Fibroblast of skin of right quadriceps (primary cell): Measurements from ENCODE around the gene NECTIN2.
"Not testable (repeated sequence)": the region's sequence is repeated elsewhere in the genome, so short reads cannot be mapped to it uniquely, and the experiment has no call there.

Experiments
- DNase-seq: peaks from one replicate; pipeline ENCODE4 v3.0.0-alpha.2; 2013

The NECTIN2 gene

DNA sequence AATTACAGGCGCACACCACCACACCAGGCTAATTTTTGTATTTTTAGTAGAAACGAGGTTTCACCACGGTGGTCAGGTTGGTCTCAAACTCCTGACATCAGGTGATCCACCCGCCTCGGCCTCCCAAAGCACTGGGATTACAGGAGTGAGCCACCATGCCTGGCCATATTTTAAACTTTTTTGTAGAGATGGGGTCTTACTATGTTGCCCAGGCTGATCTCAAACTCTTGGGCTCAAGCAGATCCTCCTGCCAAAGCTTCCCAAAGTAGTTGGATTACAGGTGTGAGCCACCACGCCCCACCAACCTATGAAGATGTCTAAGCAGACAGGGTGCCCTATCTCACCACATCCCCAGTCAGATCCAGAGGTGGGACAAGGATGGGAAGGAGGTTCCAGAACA lies 65.8 kb downstream of the NECTIN2 start:
- DNase-seq, result not testable (repeated sequence)

DNA sequence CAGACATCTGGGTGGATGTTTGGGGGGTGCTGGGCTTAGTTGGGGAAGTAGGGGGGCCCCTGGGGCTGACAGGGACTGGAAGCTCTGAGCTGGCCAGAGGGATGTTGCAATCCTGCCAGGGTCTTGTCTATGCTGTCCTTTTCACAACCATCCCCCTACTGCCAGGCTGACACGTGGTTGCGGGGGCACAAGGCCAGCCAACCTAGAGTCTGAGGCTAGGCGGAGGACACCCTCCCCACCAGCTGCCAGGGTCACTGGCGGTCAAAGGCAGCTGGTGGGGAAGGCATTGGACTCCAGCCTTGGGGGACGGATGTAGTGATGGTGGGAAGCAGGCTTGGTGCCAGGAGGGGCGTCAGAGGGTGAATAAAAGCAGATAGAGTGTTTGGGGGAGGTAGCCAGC lies 66.8 kb downstream of the NECTIN2 start:
- no peak for DNase-seq

DNA sequence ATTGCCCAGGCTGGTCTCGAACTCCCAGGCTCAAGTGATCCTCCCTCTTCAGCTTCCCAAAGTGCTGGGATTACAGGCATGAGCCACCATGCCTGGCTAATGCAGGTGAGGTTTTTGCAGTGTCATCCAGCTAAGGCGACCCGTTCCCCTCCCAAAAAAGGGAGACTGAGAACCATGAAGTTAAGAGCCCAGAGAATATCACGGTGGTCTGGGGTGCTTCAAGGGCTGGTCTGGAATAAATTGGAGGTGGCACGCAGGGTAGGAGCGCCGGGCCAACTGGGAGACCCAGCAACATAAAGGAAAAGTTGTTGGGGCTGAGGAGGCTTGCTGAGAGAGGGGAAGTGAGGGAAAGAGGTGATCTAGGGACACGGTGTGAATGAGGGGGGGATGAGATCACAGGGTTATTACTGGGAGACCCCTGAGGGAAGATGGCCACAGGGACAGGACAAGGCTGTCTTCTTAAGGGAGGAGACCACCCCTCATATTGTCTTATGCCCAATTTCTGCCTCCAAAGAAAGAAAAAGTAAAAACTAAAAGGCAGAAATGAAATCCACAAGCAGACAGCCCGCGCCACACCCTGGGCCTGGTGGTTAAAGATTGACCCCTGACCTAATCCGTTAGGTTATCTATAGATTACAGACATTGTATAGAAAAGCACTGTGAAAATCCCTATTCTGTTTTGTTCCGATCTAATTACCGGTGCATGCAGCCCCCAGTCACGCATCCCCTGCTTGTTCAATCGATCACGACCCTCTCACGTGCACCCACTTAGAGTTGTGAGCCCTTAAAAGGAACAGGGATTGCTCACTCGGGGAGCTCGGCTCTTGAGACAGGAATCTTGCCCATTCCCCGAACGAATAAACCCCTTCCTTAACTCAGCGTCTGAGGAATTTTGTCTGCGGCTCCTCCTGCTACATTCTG lies 67.7 kb downstream of the NECTIN2 start:
- DNase-seq, result not testable (repeated sequence)

DNA sequence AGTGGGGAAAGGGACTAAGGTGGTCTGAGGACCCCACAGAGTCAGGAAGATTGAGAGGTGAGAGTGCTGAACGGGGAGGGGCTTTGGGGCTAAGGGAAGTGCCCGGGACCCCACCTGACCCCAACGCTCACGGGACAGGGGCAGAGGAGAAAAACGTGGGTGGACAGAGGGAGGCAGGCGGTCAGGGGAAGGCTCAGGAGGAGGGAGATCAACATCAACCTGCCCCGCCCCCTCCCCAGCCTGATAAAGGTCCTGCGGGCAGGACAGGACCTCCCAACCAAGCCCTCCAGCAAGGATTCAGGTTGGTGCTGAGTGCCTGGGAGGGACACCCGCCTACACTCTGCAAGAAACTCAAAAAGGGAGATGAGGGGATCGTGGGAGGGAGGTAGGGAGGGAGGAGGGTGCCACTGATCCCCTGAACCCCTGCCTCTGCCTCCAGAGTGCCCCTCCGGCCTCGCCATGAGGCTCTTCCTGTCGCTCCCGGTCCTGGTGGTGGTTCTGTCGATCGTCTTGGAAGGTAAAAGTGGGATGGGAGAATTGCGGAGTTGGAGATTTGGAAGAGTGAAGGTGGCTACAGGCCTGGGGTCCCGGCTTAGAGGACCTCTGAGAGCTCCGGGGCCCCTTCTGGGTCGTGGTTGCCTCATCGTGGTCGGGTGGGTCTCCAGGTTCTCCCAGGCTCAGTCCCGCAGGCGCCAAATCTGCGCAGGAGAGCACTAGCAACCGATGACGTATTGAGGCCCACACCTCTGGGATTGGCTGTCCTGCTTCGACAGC lies 68.5 kb downstream of the NECTIN2 start, which contains the start of gene APOC1:
TSS of gene APOC1 (plus strand) at position 176 of the 774 bp plus-strand sequence. CDS start at position 460, 284 bp downstream.
- DNase-seq, result peak; percentile 81

GRCh38 chr19:44924243-44924725 lies 78.2 kb downstream of the NECTIN2 start:
- DNase-seq, result no peak

GRCh38 chr19:44925114-44925891 lies 79.2 kb downstream of the NECTIN2 start:
- DNase-seq, result peak; percentile 53

- DNase-seq, result not testable (repeated sequence)
Observed at GRCh38 chr19:44926245-44927077, 80.4 kb downstream of the NECTIN2 start.

GRCh38 chr19:44927746-44928145 lies 81.6 kb downstream of the NECTIN2 start:
- peak; percentile 64 for DNase-seq

- no peak for DNase-seq
Observed at GRCh38 chr19:44930088-44930487, 84.0 kb downstream of the NECTIN2 start.

DNA sequence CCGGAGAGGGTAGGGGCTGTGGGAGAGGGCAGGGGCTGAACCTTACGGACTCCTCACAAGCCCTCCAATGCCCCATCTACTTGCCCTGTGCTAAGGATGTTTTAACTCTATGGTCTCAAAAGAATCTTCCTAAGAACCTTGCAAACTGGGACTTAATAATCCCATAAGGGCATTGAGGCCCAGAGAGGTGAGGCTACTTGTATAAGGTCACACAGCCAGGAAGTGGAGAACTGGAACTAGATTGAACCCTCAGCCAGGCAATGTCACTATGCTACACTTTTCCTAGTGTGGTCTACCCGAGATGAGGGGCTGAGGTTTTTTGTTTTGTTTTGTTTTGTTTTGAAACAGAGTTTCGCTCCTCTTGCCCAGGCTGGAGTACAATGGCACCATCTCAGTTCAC lies 85.4 kb downstream of the NECTIN2 start:
- no peak for DNase-seq
